HG02610 (cell line): ENCODE measurements around the gene USP5.
A peak's percentile ranks its signal among the peaks of the same experiment; 100 is the strongest.

Experiments used
- ATAC-seq: cut with Tn5 transposase; IDR thresholded peaks from one replicate; pipeline ENCODE4 v1.9.1; 2021; ENCODE audit warnings: mild to moderate bottlenecking, moderate library complexity; ENCODE audit not compliant: unreplicated experiment

USP5 gene

GRCh38 chr12:6839482-6840201 lies 12.3 kb upstream of the USP5 start:
- peak; percentile 62 for ATAC-seq

GRCh38 chr12:6840330-6840729 lies 11.6 kb upstream of the USP5 start:
- ATAC-seq = no peak

- no peak for ATAC-seq
Measured at GRCh38 chr12:6840761-6841515, 11.0 kb upstream of the USP5 start, which contains the start of gene GNB3. GNB3 (plus strand) TSS chr12:6840925; CDS start chr12:6841288, 363 bp downstream.

GRCh38 chr12:6842075-6842474 lies 9.9 kb upstream of the USP5 start:
- no peak for ATAC-seq

- no peak for ATAC-seq
Measured at GRCh38 chr12:6843118-6843902, 8.6 kb upstream of the USP5 start.

GRCh38 chr12:6845395-6845794 lies 6.6 kb upstream of the USP5 start:
- ATAC-seq = no peak

GRCh38 chr12:6846316-6846869 lies 5.6 kb upstream of the USP5 start:
- no peak for ATAC-seq

GRCh38 chr12:6847676-6848075 lies 4.3 kb upstream of the USP5 start:
- no peak for ATAC-seq

- ATAC-seq = no peak
Measured at GRCh38 chr12:6849427-6849826, 2.5 kb upstream of the USP5 start.

- no peak for ATAC-seq
Measured at GRCh38 chr12:6849976-6850560, 1.9 kb upstream of the USP5 start.

GRCh38 chr12:6850796-6851152 lies 1.2 kb upstream of the USP5 start:
- no peak for ATAC-seq

- ATAC-seq = peak; percentile 57
Measured at GRCh38 chr12:6851153-6851920, 613 bp upstream of the USP5 start, which contains the start of gene CDCA3. CDCA3 (minus strand) TSS chr12:6851286; CDS start chr12:6850952, 334 bp downstream.

- no peak for ATAC-seq
Measured at GRCh38 chr12:6852651-6853354, 853 bp downstream of the USP5 start.

GRCh38 chr12:6853626-6854025 lies 1.7 kb downstream of the USP5 start:
- ATAC-seq = no peak

- no peak for ATAC-seq
Measured at GRCh38 chr12:6854036-6854435, 2.1 kb downstream of the USP5 start.

- no peak for ATAC-seq
Measured at GRCh38 chr12:6855322-6855721, 3.4 kb downstream of the USP5 start.

- no peak for ATAC-seq
Measured at GRCh38 chr12:6858799-6859198, 6.8 kb downstream of the USP5 start.

GRCh38 chr12:6860116-6860515 lies 8.2 kb downstream of the USP5 start:
- ATAC-seq = no peak

- no peak for ATAC-seq
Measured at GRCh38 chr12:6860942-6861341, 9.0 kb downstream of the USP5 start.
